IMR-90 (cell line): ENCODE results near the gene ALOXE3. TPM values are rescaled to one million over a fixed set of nuclear protein-coding genes. Genes with fewer than 3 reads are reported as not detected.

ENCODE experiments used
- ATAC-seq: fragments of 200-7000 bp; cut with Tn5 transposase; 2 replicates; pipeline ENCODE4 v1.9.1; 2020; ENCODE audit warnings: low read depth, mild to moderate bottlenecking, moderate library complexity
- BruUV-seq: library from RNA; stranded (reverse); fragments of 400-500 nt; replicated peaks from 2 replicates; lab custom pipeline; 2021; lab: Mats Ljungman, UMichigan
- CTCF ChIA-PET: fragments of 300-600 bp; formaldehyde crosslinking; extraction: SDS; loops from one replicate; lab custom pipeline; 2021; ENCODE audit warnings: antibody characterized with exemption; lab: Yijun Ruan, JAX
- POLR2A ChIA-PET: fragments of 300-600 bp; sonication (Branson Sonifier 250); formaldehyde crosslinking; loops from one replicate; lab custom pipeline; 2022; ENCODE audit warnings: antibody characterized with exemption; ENCODE audit not compliant: unreplicated experiment; lab: Charles Lee
- DNase-seq: peaks from one replicate; pipeline ENCODE4 v3.0.0; 2013
- H2AFZ ChIP-seq: replicated peaks from 2 replicates; pipeline ENCODE3; 2013; ENCODE audit warnings: low read length, mild to moderate bottlenecking; ENCODE audit not compliant: poor library complexity
- H2AK5ac ChIP-seq: 2 replicates; pipeline ENCODE4 v1.6.1; 2013; ENCODE audit warnings: low read depth, low read length, inconsistent platforms
- H2AK9ac ChIP-seq: replicated peaks from 2 replicates; pipeline ENCODE3; 2013; ENCODE audit warnings: mild to moderate bottlenecking, low read depth, low read length, moderate library complexity; ENCODE audit not compliant: poor library complexity
- H2BK120ac ChIP-seq: 2 replicates; pipeline ENCODE4 v1.6.1; 2013; ENCODE audit warnings: low read depth, low read length, inconsistent platforms
- H2BK15ac ChIP-seq: 3 replicates; pipeline ENCODE4 v1.6.1; 2013; ENCODE audit warnings: low read depth, low read length, inconsistent platforms
- H2BK20ac ChIP-seq: 2 replicates; pipeline ENCODE4 v1.6.1; 2013; ENCODE audit warnings: low read depth, mild to moderate bottlenecking, inconsistent platforms, low read length, moderate library complexity
- H2BK5ac ChIP-seq: 2 replicates; pipeline ENCODE4 v1.6.1; 2013; ENCODE audit warnings: mild to moderate bottlenecking, low read depth, low read length, inconsistent platforms; ENCODE audit not compliant: poor library complexity, severe bottlenecking
- H3K14ac ChIP-seq: replicated peaks from 2 replicates; pipeline ENCODE4 v1.6.1; 2013; ENCODE audit warnings: low read depth, low read length, inconsistent platforms
- H3K18ac ChIP-seq: 2 replicates; pipeline ENCODE4 v1.6.1; 2013; ENCODE audit warnings: low read depth, low read length, control low read depth
- H3K23ac ChIP-seq: 2 replicates; pipeline ENCODE4 v1.6.1; 2013; ENCODE audit warnings: low read depth, low read length, inconsistent platforms
- H3K27ac ChIP-seq: 2 replicates; pipeline ENCODE4 v1.5.1; 2013; ENCODE audit warnings: mild to moderate bottlenecking, control low read depth, low read length; ENCODE audit not compliant: insufficient read depth
- H3K27me3 ChIP-seq: 2 replicates; pipeline ENCODE4 v1.6.1; 2013; ENCODE audit warnings: low read length; ENCODE audit not compliant: control insufficient read depth, insufficient read depth
- H3K36me3 ChIP-seq: 2 replicates; pipeline ENCODE4 v1.6.1; 2013; ENCODE audit warnings: low read length, mixed read lengths; ENCODE audit not compliant: control insufficient read depth, insufficient read depth
- H3K4ac ChIP-seq: 2 replicates; pipeline ENCODE4 v1.6.1; 2013; ENCODE audit warnings: low read depth, low read length, inconsistent platforms
- H3K4me1 ChIP-seq: 2 replicates; pipeline ENCODE4 v1.6.1; 2013; ENCODE audit warnings: low read length, mixed read lengths; ENCODE audit not compliant: control insufficient read depth, insufficient read depth
- H3K4me2 ChIP-seq: 2 replicates; pipeline ENCODE4 v1.6.1; 2013; ENCODE audit warnings: low read depth, mild to moderate bottlenecking, control low read depth, low read length, moderate library complexity
- H3K4me3 ChIP-seq: 2 replicates; pipeline ENCODE4 v1.5.1; 2013; ENCODE audit warnings: low read depth, mild to moderate bottlenecking, control low read depth, low read length, moderate library complexity; ENCODE audit not compliant: insufficient read depth
- H3K56ac ChIP-seq: 2 replicates; pipeline ENCODE4 v1.6.1; 2013; ENCODE audit warnings: low read length, inconsistent platforms; ENCODE audit not compliant: insufficient read depth; ENCODE audit errors: extremely low read depth
- H3K79me1 ChIP-seq, 2 experiments: 2 replicates each; pipeline ENCODE4 v1.6.1; 2013; ENCODE audit warnings: low read length in 2 of 2, inconsistent platforms in 1 of 2, low read depth in 1 of 2
- H3K9ac ChIP-seq: 2 replicates; pipeline ENCODE4 v1.6.1; 2013; ENCODE audit warnings: low read depth, low read length, control low read depth
- H3K9me1 ChIP-seq: 2 replicates; pipeline ENCODE4 v1.6.1; 2013; ENCODE audit warnings: low read length, inconsistent platforms; ENCODE audit not compliant: insufficient read depth
- H3K9me3 ChIP-seq: 2 replicates; pipeline ENCODE4 v1.6.1; 2013; ENCODE audit warnings: low read length; ENCODE audit not compliant: control insufficient read depth, insufficient read depth
- H4K20me1 ChIP-seq: 2 replicates; pipeline ENCODE4 v1.6.1; 2013; ENCODE audit warnings: low read length, inconsistent platforms; ENCODE audit not compliant: insufficient read depth
- H4K5ac ChIP-seq: 2 replicates; pipeline ENCODE4 v1.6.1; 2013; ENCODE audit warnings: mild to moderate bottlenecking, low read depth, low read length, control low read depth
- H4K8ac ChIP-seq, 2 experiments: 2 replicates each; pipeline ENCODE4 v1.6.1; 2013; ENCODE audit warnings: low read depth in 2 of 2, low read length in 2 of 2, control low read depth in 1 of 2, inconsistent platforms in 1 of 2
- H4K91ac ChIP-seq: 2 replicates; pipeline ENCODE4 v1.6.1; 2013; ENCODE audit warnings: low read depth, low read length, inconsistent platforms; ENCODE audit not compliant: insufficient read depth
- BHLHE40 ChIP-seq: fragments of 150-350 bp; IDR thresholded peaks from 2 replicates; pipeline ENCODE4 v1.6.1; 2016; ENCODE audit warnings: mild to moderate bottlenecking, low read depth, low read length
- FOS ChIP-seq: fragments of 150-350 bp; IDR thresholded peaks from 2 replicates; pipeline ENCODE4 v1.6.1; 2016; ENCODE audit warnings: low read depth, low read length
- MAZ ChIP-seq: IDR thresholded peaks from 2 replicates; pipeline ENCODE4 v1.6.1; 2012; ENCODE audit warnings: low read depth, mild to moderate bottlenecking, low read length, improper control_type of control experiment, moderate library complexity, borderline replicate concordance
- POLR2A ChIP-seq: IDR thresholded peaks from 2 replicates; pipeline ENCODE4 v1.6.1; 2012; ENCODE audit warnings: mild to moderate bottlenecking, low read depth, low read length
- WGBS, 2 experiments: methylation state at CpG; one replicate each; pipeline versions ENCODE4 v1.1.5 to v1.1.7; 2013; ENCODE audit warnings: missing lambda C conversion rate in 2 of 2; ENCODE audit not compliant: insufficient read length in 1 of 2; ENCODE audit errors: extremely low coverage in 2 of 2; 5-methylcytosine and 5-hydroxymethylcytosine counted together
- dilution Hi-C: fragments of 300-500 bp; cut with HindIII; formaldehyde crosslinking; loops from one replicate; pipeline ENCODE4 v1.14.3; 2018; ENCODE audit warnings: low sequenced_read_pairs; ENCODE audit not compliant: unreplicated experiment
- in situ Hi-C: fragments of 300-500 bp; cut with MboI; formaldehyde crosslinking; loops from 3 replicates; pipeline ENCODE4 v1.14.3; 2019; ENCODE audit warnings: low sequenced_read_pairs, inconsistent platforms, mixed read lengths
- intact Hi-C: fragments of 100-400 bp; cut with micrococcal nuclease; formaldehyde crosslinking; loops from 2 replicates; pipeline ENCODE4 v1.10.0; 2022
- polyA plus RNA-seq, 3 experiments: library from polyadenylated mRNA; depleted of rRNA; stranded (reverse); fragments of >200 nt; gene quantifications; 2 replicates each; pipeline ENCODE4 v1.2.3, GENCODE V29; 2012; ENCODE audit warnings: low replicate concordance in 1 of 3
- total RNA-seq: library from RNA; depleted of rRNA; stranded (reverse); fragments of >200 nt; gene quantifications from 2 replicates; pipeline ENCODE4 v1.2.3, GENCODE V29; 2012
- TF ChIP-seq, protein P1 (sequence below): fragments of 150-350 bp; IDR thresholded peaks from 2 replicates; pipeline ENCODE4 v1.6.1; 2016; ENCODE audit warnings: low read depth, mild to moderate bottlenecking, low read length, moderate library complexity, borderline replicate concordance

The ALOXE3 gene
- total and polyA plus RNA-seq, 2 of the 4 experiments (the other 2 are of a cell fraction): under 0.01 to 0.26 TPM

DNA sequence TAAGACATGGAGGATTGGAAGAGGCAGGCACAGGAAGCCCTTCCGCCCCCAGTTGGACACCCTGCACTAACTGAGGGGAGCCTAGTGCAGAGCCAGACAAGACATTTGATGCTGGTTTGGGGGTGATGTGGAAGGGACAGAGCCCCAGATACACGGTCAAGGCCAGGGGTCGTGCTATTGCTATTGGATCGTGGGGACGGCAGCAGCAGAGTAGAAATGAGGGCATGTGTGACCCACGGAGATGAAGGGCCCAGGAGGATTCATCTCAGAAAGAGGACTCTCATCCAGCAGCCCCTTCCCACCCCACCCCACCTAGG, 46.5 kb upstream of the ALOXE3 start:
- Histone ChIP-seq H2BK5ac (no peak overlapping the region), H3K27ac (no peak overlapping the region), H4K20me1 (peaks cover 11% of the 10 kb centered on the region), H3K9me3 (no peaks in the 10 kb centered on the region), H3K4me1 (peaks cover 26% of the 10 kb centered on the region), H3K56ac (no peak overlapping the region), H4K8ac (peak overlapping the region in 1 of 2 experiments; percentile 93; a peak in 1 of 4 replicates), H3K9ac (no peak overlapping the region), H3K14ac (no peak overlapping the region), H3K4me2 (no peak overlapping the region), H3K23ac (peak overlapping the region; percentile 36; the same call in 1 of the 2 replicates), H3K36me3 (peaks cover 8% of the 10 kb centered on the region), H4K91ac (no peak overlapping the region), H3K79me1 (peaks cover 21 to 29% of the 10 kb centered on the region in 2 experiments), H3K4me3 (no peak overlapping the region), H2BK120ac (peak overlapping the region; percentile 8; the same call in 1 of the 2 replicates), H2BK15ac (no peak overlapping the region), H3K18ac (no peak overlapping the region), H3K4ac (0 out of 2 replicates have a peak overlapping the region, but pooled peaks have one; percentile 12), H3K27me3 (no peaks in the 10 kb centered on the region), H2AK9ac (no peak overlapping the region), H4K5ac (no peak overlapping the region), H2AK5ac (no peak overlapping the region), H2BK20ac (no peak overlapping the region), H3K9me1 (peaks cover 7% of the 10 kb centered on the region), H2AFZ (peak overlapping the region; percentile 59)
- CTCF ChIA-PET: no interaction called here
- WGBS, 2 experiments: 80% methylated on average over 1 of the region's 6 CpGs; no CpG with 5 or more reads in 1 of the 2 experiments
- dilution Hi-C loops: no loop called here
- intact Hi-C loops: no loop called here
- ATAC-seq: no peak
- no peak for DNase-seq
- TF ChIP-seq, protein P1, sequence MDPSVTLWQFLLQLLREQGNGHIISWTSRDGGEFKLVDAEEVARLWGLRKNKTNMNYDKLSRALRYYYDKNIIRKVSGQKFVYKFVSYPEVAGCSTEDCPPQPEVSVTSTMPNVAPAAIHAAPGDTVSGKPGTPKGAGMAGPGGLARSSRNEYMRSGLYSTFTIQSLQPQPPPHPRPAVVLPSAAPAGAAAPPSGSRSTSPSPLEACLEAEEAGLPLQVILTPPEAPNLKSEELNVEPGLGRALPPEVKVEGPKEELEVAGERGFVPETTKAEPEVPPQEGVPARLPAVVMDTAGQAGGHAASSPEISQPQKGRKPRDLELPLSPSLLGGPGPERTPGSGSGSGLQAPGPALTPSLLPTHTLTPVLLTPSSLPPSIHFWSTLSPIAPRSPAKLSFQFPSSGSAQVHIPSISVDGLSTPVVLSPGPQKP: no peak
- no peak for TF ChIP-seq MAZ
- no peak for TF ChIP-seq POLR2A
- TF ChIP-seq FOS: no peak
- TF ChIP-seq BHLHE40: no peak
- in situ Hi-C loops: loop anchor here (25.0 kb wide), 1 partner anchor 927 kb away; the partner anchor contains the start of genes DVL2, GABARAP and PHF23
- BruUV-seq: no TSS peak
- POLR2A ChIA-PET: no interaction called here
